Gastroesophageal sphincter (tissue), 4 donors: ENCODE results near the gene MCC. TPM values are rescaled to one million over a fixed set of nuclear protein-coding genes. Genes with fewer than 3 reads are reported as not detected.

Experiments
- ATAC-seq: fragments of 150-250 bp; one replicate; pipeline ENCODE4 v1.9.1; 2016; ENCODE audit warnings: mild to moderate bottlenecking, moderate library complexity
- H3K27ac ChIP-seq, 4 donors: fragments of 200-600 bp; sonication (generic) in 3 of 4; 1 replicate in 3 of 4; 2 replicates in 1 of 4; pipeline ENCODE4 v1.5.1; 2016 to 2019
- H3K27me3 ChIP-seq: fragments of 200-600 bp; sonication (generic); one replicate; pipeline ENCODE4 v1.5.1; 2019
- H3K36me3 ChIP-seq, 2 donors: fragments of 200-600 bp; sonication (generic); one replicate each; pipeline ENCODE4 v1.5.1; 2019; ENCODE audit warnings: control low read depth in 1 of 2
- H3K4me1 ChIP-seq, 3 donors: fragments of 200-600 bp; sonication (generic); 1 replicate in 2 of 3; 2 replicates in 1 of 3; pipeline ENCODE4 v1.5.1; 2016 to 2019; ENCODE audit warnings: control low read depth in 2 of 3
- H3K4me3 ChIP-seq, 2 donors: fragments of 200-600 bp; sonication (generic); one replicate each; pipeline ENCODE4 v1.5.1; 2019; ENCODE audit warnings: mild to moderate bottlenecking in 1 of 2, moderate library complexity in 1 of 2
- H3K9me3 ChIP-seq, 3 donors: fragments of 200-600 bp; sonication (generic); one replicate each; pipeline ENCODE4 v1.5.1; 2017 to 2019; ENCODE audit warnings: control low read depth in 2 of 3
- EP300 ChIP-seq: sonication (generic); formaldehyde crosslinking; IDR thresholded peaks from one replicate; pipeline ENCODE4 v1.6.1; 2017; ENCODE audit warnings: antibody characterized with exemption, mild to moderate bottlenecking
- POLR2A ChIP-seq, 2 donors: fragments of 450-650 bp; IDR thresholded peaks; one replicate each; pipeline ENCODE4 v1.6.1; 2017; ENCODE audit warnings: antibody characterized with exemption in 2 of 2, mild to moderate bottlenecking in 2 of 2, moderate library complexity in 1 of 2
- POLR2AphosphoS5 ChIP-seq: sonication (generic); formaldehyde crosslinking; IDR thresholded peaks from one replicate; pipeline ENCODE4 v1.6.1; 2017; ENCODE audit warnings: antibody characterized with exemption
- WGBS, 2 donors: methylation state at CpG; one replicate each; pipeline ENCODE4 v1.1.5; 2018; ENCODE audit warnings: low coverage in 1 of 2; 5-methylcytosine and 5-hydroxymethylcytosine counted together
- total RNA-seq, 4 donors: library from RNA; depleted of rRNA; stranded (reverse); fragments of >200 nt; gene quantifications; one replicate each; pipeline ENCODE4 v1.1.0, GENCODE V29; 2016
- TF ChIP-seq, protein P1 (sequence below), 4 experiments: fragments of 200-600 bp in 2 of 4; fragments of 450-650 bp in 2 of 4; sonication (generic) in 1 of 4; IDR thresholded peaks; one replicate each; pipeline ENCODE4 v1.5.1; 2017 to 2019; ENCODE audit warnings: antibody characterized with exemption in 4 of 4, mild to moderate bottlenecking in 2 of 4, moderate library complexity in 2 of 4

The MCC gene
- total RNA-seq, 4 donors from 2014 or later: 20.5 to 28.7 (median 23.5) TPM

DNA sequence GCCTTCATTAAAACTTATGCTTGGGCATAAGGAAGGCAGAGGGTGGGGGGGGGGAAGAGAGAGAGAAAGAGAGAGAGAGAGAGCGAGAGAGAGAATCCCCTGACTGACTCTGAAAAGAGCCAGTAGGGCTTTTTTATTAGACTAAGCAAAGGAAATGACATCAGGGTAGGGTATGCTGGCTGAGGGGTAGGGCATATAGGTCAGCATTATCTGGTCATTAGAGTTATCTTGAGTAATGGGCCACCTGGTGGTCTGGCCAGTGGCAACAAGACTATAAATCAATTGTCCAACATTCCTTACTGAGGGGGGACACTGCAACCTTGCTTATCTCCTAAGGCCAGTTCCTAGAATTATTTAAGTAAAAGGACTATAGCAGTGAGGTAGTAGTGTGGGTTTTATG, 120.7 kb downstream of the MCC start:
- TF ChIP-seq EP300: no peak
- no peak for TF ChIP-seq POLR2AphosphoS5
- TF ChIP-seq POLR2A (IDR thresholded peaks at IDR 0.05): no peak
- TF ChIP-seq, protein P1, sequence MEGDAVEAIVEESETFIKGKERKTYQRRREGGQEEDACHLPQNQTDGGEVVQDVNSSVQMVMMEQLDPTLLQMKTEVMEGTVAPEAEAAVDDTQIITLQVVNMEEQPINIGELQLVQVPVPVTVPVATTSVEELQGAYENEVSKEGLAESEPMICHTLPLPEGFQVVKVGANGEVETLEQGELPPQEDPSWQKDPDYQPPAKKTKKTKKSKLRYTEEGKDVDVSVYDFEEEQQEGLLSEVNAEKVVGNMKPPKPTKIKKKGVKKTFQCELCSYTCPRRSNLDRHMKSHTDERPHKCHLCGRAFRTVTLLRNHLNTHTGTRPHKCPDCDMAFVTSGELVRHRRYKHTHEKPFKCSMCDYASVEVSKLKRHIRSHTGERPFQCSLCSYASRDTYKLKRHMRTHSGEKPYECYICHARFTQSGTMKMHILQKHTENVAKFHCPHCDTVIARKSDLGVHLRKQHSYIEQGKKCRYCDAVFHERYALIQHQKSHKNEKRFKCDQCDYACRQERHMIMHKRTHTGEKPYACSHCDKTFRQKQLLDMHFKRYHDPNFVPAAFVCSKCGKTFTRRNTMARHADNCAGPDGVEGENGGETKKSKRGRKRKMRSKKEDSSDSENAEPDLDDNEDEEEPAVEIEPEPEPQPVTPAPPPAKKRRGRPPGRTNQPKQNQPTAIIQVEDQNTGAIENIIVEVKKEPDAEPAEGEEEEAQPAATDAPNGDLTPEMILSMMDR (IDR thresholded peaks at IDR 0.05): no peak
- peaks cover 3 to 9% (median 4%) of the 10 kb centered on the region in 3 donors for H3K4me1 ChIP-seq
- whole genome bisulfite sequencing, 2 donors: 80 to 100% methylated on average over 1 of the region's 1 CpG
- peaks cover 0 to 10% (median 2%) of the 10 kb centered on the region in 3 donors for H3K9me3 ChIP-seq
- no peak overlapping the region for H3K27ac ChIP-seq
- no peaks in the 10 kb centered on the region for H3K27me3 ChIP-seq
- no peak for ATAC-seq
- no peaks in the 10 kb centered on the region for H3K36me3 ChIP-seq
- no peak overlapping the region for H3K4me3 ChIP-seq

DNA sequence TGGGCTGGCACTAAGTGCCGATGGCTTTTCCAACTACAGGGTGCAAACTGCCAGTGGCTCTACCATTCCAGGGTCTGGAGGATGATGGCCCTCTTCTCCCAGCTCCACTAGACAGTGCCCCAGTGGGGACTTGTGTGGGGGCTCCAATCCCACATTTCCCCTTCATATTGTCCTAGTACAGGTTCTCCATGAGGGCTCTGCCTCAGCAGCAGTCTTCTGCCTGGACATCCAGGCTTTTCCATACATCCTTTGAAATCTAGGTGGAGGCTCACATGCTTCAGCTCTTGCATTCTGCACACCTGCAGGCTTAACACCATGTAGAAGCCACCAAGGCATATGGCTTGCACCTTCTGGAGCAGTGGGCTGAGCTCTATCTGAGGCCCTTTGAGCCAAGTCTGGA, 123.8 kb downstream of the MCC start:
- H3K27me3 ChIP-seq: no peaks in the 10 kb centered on the region
- no peak for TF ChIP-seq EP300
- no peak for TF ChIP-seq POLR2A (IDR thresholded peaks at IDR 0.05)
- TF ChIP-seq, protein P1 (IDR thresholded peaks at IDR 0.05): no peak
- TF ChIP-seq POLR2AphosphoS5: no peak
- H3K27ac ChIP-seq: no peak overlapping the region
- H3K36me3 ChIP-seq: no peaks in the 10 kb centered on the region
- H3K4me3 ChIP-seq: no peak overlapping the region
- WGBS, 2 donors: 100% methylated on average over 1 of the region's 1 CpG; no CpG with 5 or more reads in 1 of the 2 donors
- no peak for ATAC-seq
- no peaks in the 10 kb centered on the region for H3K4me1 ChIP-seq
- H3K9me3 ChIP-seq: peaks cover 0 to 10% (median 2%) of the 10 kb centered on the region in 3 donors

DNA sequence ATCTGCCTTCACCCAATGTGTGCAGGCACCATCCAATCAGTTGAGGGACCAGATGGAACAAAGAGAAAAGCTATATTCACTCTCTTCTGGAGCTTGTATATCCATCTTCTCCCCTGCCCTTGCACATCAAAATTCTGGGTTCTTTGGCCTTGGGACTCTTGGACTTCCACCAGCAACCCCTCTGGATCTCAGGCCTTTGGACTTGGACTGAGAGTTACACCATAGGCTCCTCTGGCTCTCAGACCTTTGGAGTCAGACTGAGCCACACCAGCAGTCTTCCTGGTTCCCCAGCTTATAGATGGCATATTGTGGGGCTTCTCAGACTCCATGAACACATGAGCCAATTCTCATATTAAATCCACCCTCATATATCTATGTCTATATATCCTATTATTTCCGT, 126.6 kb downstream of the MCC start:
- H3K27me3 ChIP-seq: no peaks in the 10 kb centered on the region
- no peak overlapping the region for H3K4me3 ChIP-seq
- no peak for TF ChIP-seq EP300
- no peak for TF ChIP-seq POLR2AphosphoS5
- TF ChIP-seq, protein P1 (IDR thresholded peaks at IDR 0.05): no peak
- TF ChIP-seq POLR2A (IDR thresholded peaks at IDR 0.05): no peak
- H3K27ac ChIP-seq: no peak overlapping the region
- no peaks in the 10 kb centered on the region for H3K36me3 ChIP-seq
- no peaks in the 10 kb centered on the region for H3K4me1 ChIP-seq
- 100% methylated on average over 1 of the region's 1 CpG for WGBS, 2 donors
- ATAC-seq: no peak
- H3K9me3 ChIP-seq: peaks cover 0 to 10% (median 2%) of the 10 kb centered on the region in 3 donors

DNA sequence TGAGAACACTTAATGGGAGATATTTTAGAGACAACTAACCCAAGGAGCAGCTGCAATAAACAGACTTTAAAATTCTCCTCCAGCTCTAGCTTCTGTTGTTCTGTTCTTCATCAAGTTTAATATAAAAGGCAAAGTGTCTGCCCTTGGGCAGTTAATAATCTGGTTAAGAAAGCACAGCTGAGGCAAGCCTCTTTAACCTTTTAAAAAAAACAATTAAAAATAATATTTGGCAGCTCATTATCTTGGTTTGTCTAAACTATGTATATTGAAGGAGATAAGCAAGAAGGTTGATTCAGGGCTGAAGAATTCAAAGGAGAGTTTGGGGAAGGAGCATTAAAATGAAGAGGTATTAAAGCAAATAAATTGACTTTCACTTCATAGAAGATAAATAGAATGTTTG, 128.8 kb downstream of the MCC start:
- ATAC-seq: no peak
- no peaks in the 10 kb centered on the region for H3K36me3 ChIP-seq

DNA sequence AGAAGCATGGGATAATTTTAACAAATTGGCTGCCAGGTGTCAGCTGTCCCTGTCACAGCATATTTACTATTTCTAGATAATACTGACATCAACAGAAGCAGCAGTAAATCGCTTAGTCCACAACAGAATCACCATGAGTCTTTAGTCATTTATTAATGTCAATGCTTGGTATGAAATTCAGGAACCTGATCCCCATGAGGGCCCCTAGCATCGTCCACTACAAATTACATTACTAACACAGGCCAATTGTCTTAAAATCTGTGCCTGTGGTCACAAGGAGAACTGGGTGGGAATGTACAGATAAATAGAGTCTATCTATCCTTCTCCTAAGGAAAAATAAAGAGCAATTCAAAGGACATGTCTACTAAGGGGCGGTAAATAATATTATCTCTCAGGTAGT, 129.6 kb downstream of the MCC start:
- Histone ChIP-seq H3K9me3 (no peaks in the 10 kb centered on the region), H3K27ac (no peak overlapping the region), H3K27me3 (no peaks in the 10 kb centered on the region), H3K36me3 (no peaks in the 10 kb centered on the region), H3K4me1 (no peaks in the 10 kb centered on the region), H3K4me3 (no peak overlapping the region)
- WGBS, 2 donors: 77 to 84% methylated on average over 3 of the region's 3 CpGs
- ATAC-seq: no peak
- no peak for TF ChIP-seq POLR2A (IDR thresholded peaks at IDR 0.05)
- TF ChIP-seq, protein P1 (IDR thresholded peaks at IDR 0.05): no peak
- no peak for TF ChIP-seq EP300
- no peak for TF ChIP-seq POLR2AphosphoS5

More for the DNA sequence above, 128.8 kb downstream of the MCC start:
- H3K4me1 ChIP-seq: no peaks in the 10 kb centered on the region
- H3K27ac ChIP-seq: no peak overlapping the region
- H3K9me3 ChIP-seq: peaks cover 0 to 3% (median 0%) of the 10 kb centered on the region in 3 donors
- H3K4me3 ChIP-seq: no peak overlapping the region
- TF ChIP-seq POLR2A (IDR thresholded peaks at IDR 0.05): no peak
- TF ChIP-seq EP300: no peak
- no peak for TF ChIP-seq POLR2AphosphoS5
- TF ChIP-seq, protein P1 (IDR thresholded peaks at IDR 0.05): no peak
- no peaks in the 10 kb centered on the region for H3K27me3 ChIP-seq
